H9 (cell line): Measurements from ENCODE around the gene CTAG1B. TPM values are rescaled to one million over a fixed set of nuclear protein-coding genes. Genes with fewer than 3 reads are reported as not detected.

Experiments
- DNase-seq: peaks from one replicate; pipeline ENCODE4 v3.0.0-alpha.2; 2017
- H2AFZ ChIP-seq: one replicate; pipeline ENCODE4 v1.6.1; 2013; ENCODE audit warnings: mild to moderate bottlenecking, low read length, control low read depth, moderate library complexity
- H2AK5ac ChIP-seq: 2 replicates; pipeline ENCODE4 v1.6.1; 2013; ENCODE audit warnings: low read length, control low read depth, mixed read lengths; ENCODE audit not compliant: insufficient read length
- H2BK120ac ChIP-seq: one replicate; pipeline ENCODE4 v1.6.1; 2013; ENCODE audit warnings: low read depth, mild to moderate bottlenecking, low read length, control low read depth, inconsistent platforms; ENCODE audit not compliant: poor library complexity, severe bottlenecking
- H2BK12ac ChIP-seq: 2 replicates; pipeline ENCODE4 v1.6.1; 2013; ENCODE audit warnings: low read length, control low read depth, mixed read lengths, low read depth; ENCODE audit not compliant: insufficient read length
- H2BK15ac ChIP-seq: 2 replicates; pipeline ENCODE4 v1.6.1; 2013; ENCODE audit warnings: low read depth, low read length, control low read depth
- H2BK20ac ChIP-seq: one replicate; pipeline ENCODE4 v1.6.1; 2013; ENCODE audit warnings: low read depth, mild to moderate bottlenecking, low read length, control low read depth, inconsistent platforms; ENCODE audit not compliant: poor library complexity, severe bottlenecking
- H2BK5ac ChIP-seq: 2 replicates; pipeline ENCODE4 v1.6.1; 2013; ENCODE audit warnings: low read length, control low read depth, mixed read lengths; ENCODE audit not compliant: insufficient read length
- H3K14ac ChIP-seq: 2 replicates; pipeline ENCODE4 v1.6.1; 2013; ENCODE audit warnings: low read length, control low read depth; ENCODE audit not compliant: insufficient read depth
- H3K18ac ChIP-seq: 2 replicates; pipeline ENCODE4 v1.6.1; 2013; ENCODE audit warnings: low read depth, mild to moderate bottlenecking, mixed read lengths, low read length, control low read depth; ENCODE audit not compliant: insufficient read length
- H3K23ac ChIP-seq: 2 replicates; pipeline ENCODE4 v1.6.1; 2013; ENCODE audit warnings: low read length, control low read depth, mixed read lengths, low read depth; ENCODE audit not compliant: insufficient read length
- H3K23me2 ChIP-seq: 2 replicates; pipeline ENCODE4 v1.6.1; 2013; ENCODE audit warnings: low read depth, mild to moderate bottlenecking, mixed read lengths, low read length, control low read depth; ENCODE audit not compliant: insufficient read length, poor library complexity, severe bottlenecking
- H3K27ac ChIP-seq: 2 replicates; pipeline ENCODE4 v1.5.1; 2013; ENCODE audit warnings: low read length, control low read depth, mixed read lengths, low read depth; ENCODE audit not compliant: insufficient read length
- H3K27me3 ChIP-seq: 2 replicates; pipeline ENCODE4 v1.6.1; 2013; ENCODE audit warnings: low read length, control low read depth, inconsistent platforms; ENCODE audit not compliant: insufficient read depth
- H3K4ac ChIP-seq: 2 replicates; pipeline ENCODE4 v1.6.1; 2013; ENCODE audit warnings: low read depth, mild to moderate bottlenecking, control low read depth, inconsistent platforms, low read length, moderate library complexity
- H3K4me1 ChIP-seq: 2 replicates; pipeline ENCODE4 v1.6.1; 2013; ENCODE audit warnings: low read length, control low read depth, inconsistent platforms; ENCODE audit not compliant: insufficient read depth
- H3K4me2 ChIP-seq: 2 replicates; pipeline ENCODE4 v1.6.1; 2013; ENCODE audit warnings: low read length, control low read depth, mixed read lengths; ENCODE audit not compliant: insufficient read length, insufficient read depth
- H3K56ac ChIP-seq: 2 replicates; pipeline ENCODE4 v1.6.1; 2013; ENCODE audit warnings: low read depth, mild to moderate bottlenecking, mixed read lengths, low read length, control low read depth; ENCODE audit not compliant: insufficient read length
- H3K79me1 ChIP-seq: 2 replicates; pipeline ENCODE4 v1.6.1; 2013; ENCODE audit warnings: low read depth, mild to moderate bottlenecking, moderate library complexity, low read length, control low read depth, inconsistent platforms; ENCODE audit not compliant: insufficient read depth, poor library complexity, severe bottlenecking
- H3K79me2 ChIP-seq: 2 replicates; pipeline ENCODE4 v1.6.1; 2013; ENCODE audit warnings: low read length, control low read depth, inconsistent platforms; ENCODE audit not compliant: insufficient read depth
- H3K9ac ChIP-seq: 2 replicates; pipeline ENCODE4 v1.6.1; 2013; ENCODE audit warnings: low read length, control low read depth, mixed read lengths; ENCODE audit not compliant: insufficient read length; ENCODE audit errors: extremely low read depth
- H3K9me3 ChIP-seq: one replicate; pipeline ENCODE4 v1.6.1; 2013; ENCODE audit warnings: low read depth, low read length, inconsistent platforms; ENCODE audit not compliant: control insufficient read depth
- H3T11ph ChIP-seq: one replicate; pipeline ENCODE4 v1.6.1; 2013; ENCODE audit warnings: mild to moderate bottlenecking, low read length, control low read depth, inconsistent platforms
- H4K20me1 ChIP-seq: one replicate; pipeline ENCODE4 v1.6.1; 2013; ENCODE audit not compliant: control insufficient read depth, insufficient read length, insufficient read depth
- H4K5ac ChIP-seq: 2 replicates; pipeline ENCODE4 v1.6.1; 2013; ENCODE audit warnings: low read depth, mild to moderate bottlenecking, mixed read lengths, low read length, control low read depth; ENCODE audit not compliant: insufficient read length
- H4K8ac ChIP-seq: replicated peaks from 2 replicates; pipeline ENCODE4 v1.6.1; 2013; ENCODE audit warnings: low read length, control low read depth, mixed read lengths, low read depth; ENCODE audit not compliant: insufficient read length
- H4K91ac ChIP-seq: 2 replicates; pipeline ENCODE4 v1.6.1; 2013; ENCODE audit warnings: low read depth, mild to moderate bottlenecking, moderate library complexity, mixed read lengths, low read length, control low read depth; ENCODE audit not compliant: insufficient read length
- H3K27ac Mint-ChIP-seq, 3 experiments: 2 replicates in 2 of 3; 3 replicates in 1 of 3; pipeline ENCODE4 v1.8.0; 2020 to 2021; ENCODE audit warnings: mixed read lengths in 3 of 3, mild to moderate bottlenecking in 1 of 3, moderate library complexity in 1 of 3
- H3K27me3 Mint-ChIP-seq: 2 replicates; pipeline ENCODE4 v1.8.0; 2021; ENCODE audit warnings: low read depth, mild to moderate bottlenecking, moderate library complexity, mixed read lengths
- H3K36me3 Mint-ChIP-seq, 3 experiments: 2 replicates in 2 of 3; 3 replicates in 1 of 3; pipeline ENCODE4 v1.8.0; 2020 to 2021; ENCODE audit warnings: low read depth in 3 of 3, mixed read lengths in 3 of 3; ENCODE audit not compliant: insufficient read depth in 1 of 3
- H3K4me1 Mint-ChIP-seq, 2 experiments: 2 replicates each; pipeline ENCODE4 v1.8.0; 2020; ENCODE audit warnings: mixed read lengths in 2 of 2
- H3K4me3 Mint-ChIP-seq, 2 experiments: 2 replicates in 1 of 2; 3 replicates in 1 of 2; pipeline ENCODE4 v1.8.0; 2020 to 2021; ENCODE audit warnings: mild to moderate bottlenecking in 2 of 2, mixed read lengths in 2 of 2, moderate library complexity in 1 of 2
- H3K9me3 Mint-ChIP-seq, 2 experiments: 2 replicates in 1 of 2; 3 replicates in 1 of 2; pipeline ENCODE4 v1.8.0; 2020; ENCODE audit warnings: mild to moderate bottlenecking in 2 of 2, mixed read lengths in 2 of 2, moderate library complexity in 1 of 2
- WGBS: extraction: QIAGEN DNeasy Blood & Tissue Kit; methylation state at CpG from one replicate; pipeline ENCODE4 v1.1.7; 2013; ENCODE audit warnings: missing lambda C conversion rate, low lambda C conversion rate, mixed read lengths; ENCODE audit not compliant: insufficient read length; ENCODE audit errors: extremely low coverage; 5-methylcytosine and 5-hydroxymethylcytosine counted together
- total RNA-seq: library from RNA; stranded (reverse); gene quantifications from 2 replicates; pipeline ENCODE4 v1.2.1, GENCODE V29; 2021
- TF ChIP-seq, protein P1 (sequence below): fragments of 200-600 bp; sonication (generic); conservative IDR thresholded peaks from 3 replicates; pipeline ENCODE4 v1.8.0; 2021; ENCODE audit warnings: antibody characterized with exemption, mild to moderate bottlenecking

CTAG1B gene
- total RNA-seq, 1 experiment from 2014 or later, result not detected

GRCh38 chrX:154594491-154594890 is 24.6 kb downstream of the CTAG1B start:
- Histone ChIP-seq H3K4ac (no peak overlapping the region), H2AK5ac (no peak overlapping the region), H3T11ph (no peak overlapping the region), H4K5ac (no peak overlapping the region), H3K79me2 (no peaks in the 10 kb centered on the region), H3K9me3 (peaks cover 53% of the 10 kb centered on the region), H3K4me2 (no peak overlapping the region), H4K91ac (no peak overlapping the region), H2BK12ac (no peak overlapping the region), H3K18ac (no peak overlapping the region), H4K8ac (no peak overlapping the region), H3K79me1 (no peaks in the 10 kb centered on the region), H3K27me3 (no peaks in the 10 kb centered on the region), H2BK15ac (no peak overlapping the region), H3K23me2 (no peaks in the 10 kb centered on the region), H2AFZ (no peak overlapping the region), H2BK5ac (no peak overlapping the region), H3K14ac (no peak overlapping the region), H3K9ac (no peak overlapping the region), H3K56ac (no peak overlapping the region), H3K4me1 (no peaks in the 10 kb centered on the region), H2BK120ac (no peak overlapping the region), H3K23ac (no peak overlapping the region), H2BK20ac (no peak overlapping the region), H4K20me1 (no peaks in the 10 kb centered on the region), H3K27ac (no peak overlapping the region)
- Mint-ChIP-seq H3K4me3 (no peak overlapping the region), H3K9me3 (peaks cover 75 to 76% of the 10 kb centered on the region in 2 experiments), H3K4me1 (peaks cover 14 to 17% of the 10 kb centered on the region in 2 experiments), H3K27ac (no peak overlapping the region), H3K27me3 (peaks cover 5% of the 10 kb centered on the region), H3K36me3 (peaks cover 17 to 23% (median 21%) of the 10 kb centered on the region in 3 experiments)
- TF ChIP-seq, protein P1, sequence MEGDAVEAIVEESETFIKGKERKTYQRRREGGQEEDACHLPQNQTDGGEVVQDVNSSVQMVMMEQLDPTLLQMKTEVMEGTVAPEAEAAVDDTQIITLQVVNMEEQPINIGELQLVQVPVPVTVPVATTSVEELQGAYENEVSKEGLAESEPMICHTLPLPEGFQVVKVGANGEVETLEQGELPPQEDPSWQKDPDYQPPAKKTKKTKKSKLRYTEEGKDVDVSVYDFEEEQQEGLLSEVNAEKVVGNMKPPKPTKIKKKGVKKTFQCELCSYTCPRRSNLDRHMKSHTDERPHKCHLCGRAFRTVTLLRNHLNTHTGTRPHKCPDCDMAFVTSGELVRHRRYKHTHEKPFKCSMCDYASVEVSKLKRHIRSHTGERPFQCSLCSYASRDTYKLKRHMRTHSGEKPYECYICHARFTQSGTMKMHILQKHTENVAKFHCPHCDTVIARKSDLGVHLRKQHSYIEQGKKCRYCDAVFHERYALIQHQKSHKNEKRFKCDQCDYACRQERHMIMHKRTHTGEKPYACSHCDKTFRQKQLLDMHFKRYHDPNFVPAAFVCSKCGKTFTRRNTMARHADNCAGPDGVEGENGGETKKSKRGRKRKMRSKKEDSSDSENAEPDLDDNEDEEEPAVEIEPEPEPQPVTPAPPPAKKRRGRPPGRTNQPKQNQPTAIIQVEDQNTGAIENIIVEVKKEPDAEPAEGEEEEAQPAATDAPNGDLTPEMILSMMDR, result no peak
- WGBS, result no CpG with 5 or more reads among the region's 4 CpGs
- DNase-seq, result no peak
